Suprapubic skin (tissue), 4 donors: ENCODE measurements around the gene ACTR6.

Experiments used
- POLR2A ChIP-seq, 2 donors: fragments of 450-650 bp; IDR thresholded peaks; one replicate each; pipeline ENCODE4 v1.6.1; 2017; ENCODE audit warnings: antibody characterized with exemption in 2 of 2, mild to moderate bottlenecking in 2 of 2, moderate library complexity in 2 of 2
- POLR2AphosphoS5 ChIP-seq, 3 donors: sonication (generic); formaldehyde crosslinking; IDR thresholded peaks; one replicate each; pipeline ENCODE4 v1.6.1; 2017; ENCODE audit warnings: antibody characterized with exemption in 3 of 3
- TF ChIP-seq, protein P1 (sequence below), 2 donors: fragments of 200-600 bp in 1 of 2; fragments of 450-650 bp in 1 of 2; sonication (generic) in 1 of 2; IDR thresholded peaks; one replicate each; pipeline ENCODE4 v1.5.1; 2016 to 2019; ENCODE audit warnings: antibody characterized with exemption in 2 of 2, mild to moderate bottlenecking in 1 of 2, moderate library complexity in 1 of 2

- TF ChIP-seq POLR2AphosphoS5 (IDR thresholded peaks at IDR 0.05) (no peak), POLR2A (IDR thresholded peaks at IDR 0.05) (no peak)
- TF ChIP-seq, protein P1, sequence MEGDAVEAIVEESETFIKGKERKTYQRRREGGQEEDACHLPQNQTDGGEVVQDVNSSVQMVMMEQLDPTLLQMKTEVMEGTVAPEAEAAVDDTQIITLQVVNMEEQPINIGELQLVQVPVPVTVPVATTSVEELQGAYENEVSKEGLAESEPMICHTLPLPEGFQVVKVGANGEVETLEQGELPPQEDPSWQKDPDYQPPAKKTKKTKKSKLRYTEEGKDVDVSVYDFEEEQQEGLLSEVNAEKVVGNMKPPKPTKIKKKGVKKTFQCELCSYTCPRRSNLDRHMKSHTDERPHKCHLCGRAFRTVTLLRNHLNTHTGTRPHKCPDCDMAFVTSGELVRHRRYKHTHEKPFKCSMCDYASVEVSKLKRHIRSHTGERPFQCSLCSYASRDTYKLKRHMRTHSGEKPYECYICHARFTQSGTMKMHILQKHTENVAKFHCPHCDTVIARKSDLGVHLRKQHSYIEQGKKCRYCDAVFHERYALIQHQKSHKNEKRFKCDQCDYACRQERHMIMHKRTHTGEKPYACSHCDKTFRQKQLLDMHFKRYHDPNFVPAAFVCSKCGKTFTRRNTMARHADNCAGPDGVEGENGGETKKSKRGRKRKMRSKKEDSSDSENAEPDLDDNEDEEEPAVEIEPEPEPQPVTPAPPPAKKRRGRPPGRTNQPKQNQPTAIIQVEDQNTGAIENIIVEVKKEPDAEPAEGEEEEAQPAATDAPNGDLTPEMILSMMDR (IDR thresholded peaks at IDR 0.05) = no peak
Measured at GRCh38 chr12:100170313-100170858, 30.2 kb upstream of the ACTR6 start.
